ENCODE data around the gene CNST.
"Not testable (repeated sequence)": the region's sequence is repeated elsewhere in the genome, so short reads cannot be mapped to it uniquely, and the experiment has no call there.

CNST gene

DNA sequence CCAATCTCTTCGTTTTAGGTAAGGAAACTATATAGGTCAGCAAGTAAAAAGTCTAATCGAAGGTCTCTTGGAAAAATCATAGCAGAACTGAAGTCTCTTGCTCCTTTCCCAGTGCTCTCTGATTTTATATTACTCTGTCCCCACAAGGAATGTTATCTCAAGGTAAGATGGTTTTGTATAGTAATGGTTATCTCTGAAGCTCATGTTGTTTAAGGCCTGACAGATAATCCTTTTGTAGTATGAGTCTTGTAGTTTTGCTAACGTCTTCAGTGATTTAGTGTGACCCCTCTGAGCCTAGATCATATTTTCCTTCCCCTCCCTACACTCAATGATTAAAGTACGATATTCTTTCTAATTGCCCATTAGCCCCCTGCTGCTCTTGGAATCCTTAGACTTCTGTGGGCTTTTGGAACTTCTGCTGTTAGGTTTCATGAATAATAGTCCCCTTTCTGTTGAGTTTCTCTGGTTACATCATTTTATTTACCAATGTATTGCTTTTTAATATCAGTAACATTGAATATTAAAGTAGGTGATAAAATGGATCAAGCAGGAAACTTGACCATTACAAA is 52.1 kb downstream of the CNST start:
- DNase-seq (ENCODE audit: low read depth in 2 of 2) = no peak

DNA sequence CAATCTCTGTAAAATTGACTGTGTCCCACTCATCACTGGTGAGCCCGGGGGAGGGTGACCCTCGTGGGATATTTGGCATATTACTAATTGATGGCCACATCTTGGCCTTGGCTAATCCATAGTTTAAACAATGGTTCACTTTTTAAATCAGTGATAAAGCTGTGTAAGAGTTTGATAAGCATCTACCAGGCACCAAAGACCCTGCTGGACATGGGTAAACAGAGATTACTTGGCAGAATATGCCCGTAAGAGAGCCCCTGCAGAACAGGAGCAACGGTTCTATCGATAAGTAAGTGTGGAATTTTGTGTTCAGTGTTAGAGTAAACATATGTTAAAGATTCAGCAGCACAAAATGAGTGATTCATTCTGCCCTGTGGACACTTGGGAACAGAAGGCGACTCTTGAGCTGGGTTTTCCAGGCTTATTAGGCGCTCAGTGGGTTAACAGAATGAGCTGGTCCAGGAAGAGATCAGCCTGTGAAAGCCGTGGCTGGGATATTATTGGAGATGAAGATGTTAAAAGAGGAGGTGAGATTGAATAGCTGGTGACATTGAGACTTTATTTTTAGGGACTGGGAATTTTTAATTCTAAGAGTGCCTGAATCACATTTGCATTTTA is 55.9 kb downstream of the CNST start:
- no peak for DNase-seq (ENCODE audit: low read depth in 2 of 2)

DNA sequence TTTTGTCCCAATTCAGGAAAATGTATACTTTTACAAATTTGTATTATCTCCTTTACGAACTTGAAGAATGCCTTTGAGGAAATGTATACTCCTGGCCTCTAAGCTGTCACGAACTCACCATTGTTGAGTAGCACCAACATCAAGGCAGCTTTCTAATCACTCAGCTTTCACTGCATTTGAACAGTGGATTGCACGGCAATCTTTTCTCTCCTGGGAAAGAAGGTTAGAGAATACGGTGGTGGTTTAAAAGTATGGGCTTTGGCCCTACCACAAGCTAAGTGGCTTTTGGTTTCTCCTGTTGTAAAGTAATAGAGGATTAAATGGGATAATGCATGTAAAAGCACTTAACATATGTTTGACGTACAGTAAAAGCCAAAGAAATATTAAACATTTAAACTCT is 57.8 kb downstream of the CNST start:
- DNase-seq (ENCODE audit: low read depth in 2 of 2) = no peak

DNA sequence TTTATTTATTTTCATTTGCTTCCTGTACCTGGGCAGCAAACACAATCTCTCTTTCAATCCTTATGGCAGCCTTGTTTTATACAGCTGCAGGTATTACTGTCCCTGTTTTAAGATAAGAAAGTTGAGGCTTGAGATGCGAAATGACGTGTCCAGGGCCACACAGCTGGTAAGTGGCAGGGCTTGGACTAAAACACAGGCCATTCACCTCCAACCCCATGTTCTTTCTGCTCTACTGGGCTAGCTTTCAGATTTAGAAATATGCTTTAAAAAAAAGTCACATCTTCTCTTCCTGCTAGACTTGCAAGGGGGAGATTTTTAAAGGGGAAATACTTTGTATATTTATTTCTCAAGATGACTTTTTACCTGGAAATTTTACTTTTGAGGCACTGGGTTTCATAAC is 62.8 kb downstream of the CNST start:
- DNase-seq (ENCODE audit: low read depth in 2 of 2) = no peak

DNA sequence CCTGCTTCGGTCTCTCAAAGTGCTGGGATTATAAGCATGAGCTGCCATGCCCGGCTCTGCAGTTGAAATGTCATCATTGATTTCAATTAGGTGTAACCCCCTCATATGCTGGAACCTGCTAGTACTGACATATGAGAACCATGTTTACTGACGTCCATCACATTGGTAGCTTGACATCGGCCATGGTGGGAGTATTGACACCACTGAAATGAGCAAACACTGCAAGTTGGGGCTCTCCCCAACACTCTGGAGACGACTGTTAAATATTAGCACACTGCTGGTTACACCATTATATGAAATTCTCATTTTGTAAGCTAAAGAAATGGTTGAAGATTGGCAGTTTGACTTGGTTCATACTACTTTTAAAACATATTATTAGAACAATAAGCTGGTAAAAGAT is 63.7 kb downstream of the CNST start:
- no peak for DNase-seq (ENCODE audit: low read depth in 2 of 2)

DNA sequence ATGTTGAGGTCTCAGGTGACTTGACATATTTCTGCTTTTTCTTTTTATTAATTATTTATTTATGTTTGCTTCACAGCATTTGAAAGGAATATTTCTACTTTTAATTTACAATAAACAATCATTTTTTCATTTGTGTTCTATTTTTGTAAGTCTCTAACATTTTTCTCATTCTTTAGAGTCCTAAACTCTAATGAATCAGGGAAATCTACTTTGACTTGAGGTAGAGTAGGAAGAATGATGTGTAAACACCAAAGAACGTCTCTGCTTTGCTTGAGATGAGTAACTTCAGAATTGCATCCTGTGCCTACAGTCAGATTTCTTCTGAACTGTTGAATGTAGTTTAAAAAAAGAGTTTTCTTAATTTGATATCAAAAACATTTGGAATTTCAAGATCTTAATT is 65.2 kb downstream of the CNST start:
- DNase-seq (ENCODE audit: low read depth in 2 of 2) = no peak

DNA sequence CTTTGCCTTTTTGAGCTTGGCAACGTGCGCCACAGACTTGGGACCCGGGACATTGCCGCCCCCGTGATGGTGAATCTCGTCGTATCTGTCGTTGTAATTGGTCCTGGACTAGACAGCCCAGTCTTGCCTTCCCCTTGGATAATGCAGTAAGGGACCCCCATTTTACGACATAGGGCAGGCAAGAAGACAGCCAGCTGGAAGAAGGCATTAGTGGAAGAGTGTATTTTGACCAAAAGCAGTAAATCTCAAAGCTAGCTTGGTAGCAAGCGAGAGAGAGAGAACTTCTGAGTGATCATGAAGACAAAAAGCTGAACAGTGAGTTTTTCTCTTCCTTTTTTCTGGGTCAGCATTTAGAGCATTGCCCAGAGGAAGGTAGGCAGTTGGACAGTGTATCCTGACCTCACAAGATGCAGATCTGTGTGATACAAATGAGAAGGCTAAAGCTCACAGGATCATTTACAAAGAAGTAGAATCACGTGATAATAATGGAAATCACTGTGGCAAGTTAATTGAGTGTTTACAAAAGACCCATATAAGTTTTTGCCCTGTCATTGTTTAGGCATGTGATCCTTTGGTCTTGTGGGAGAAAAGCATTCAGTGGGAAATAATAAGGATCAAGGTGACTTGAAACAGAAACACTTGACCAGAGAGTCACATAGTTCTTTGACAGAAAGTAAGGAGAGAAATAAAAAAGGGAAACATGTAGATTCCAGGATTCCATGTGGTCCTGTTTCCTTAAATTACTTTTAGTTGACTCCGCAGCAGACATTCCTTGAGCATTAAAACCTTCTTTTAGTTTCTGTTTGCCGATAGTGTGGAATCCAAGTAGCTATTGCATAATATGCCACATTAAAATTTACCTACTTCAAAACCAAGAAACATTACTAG is 66.3 kb downstream of the CNST start:
- DNase-seq (ENCODE audit: low read depth in 2 of 2) = no peak

DNA sequence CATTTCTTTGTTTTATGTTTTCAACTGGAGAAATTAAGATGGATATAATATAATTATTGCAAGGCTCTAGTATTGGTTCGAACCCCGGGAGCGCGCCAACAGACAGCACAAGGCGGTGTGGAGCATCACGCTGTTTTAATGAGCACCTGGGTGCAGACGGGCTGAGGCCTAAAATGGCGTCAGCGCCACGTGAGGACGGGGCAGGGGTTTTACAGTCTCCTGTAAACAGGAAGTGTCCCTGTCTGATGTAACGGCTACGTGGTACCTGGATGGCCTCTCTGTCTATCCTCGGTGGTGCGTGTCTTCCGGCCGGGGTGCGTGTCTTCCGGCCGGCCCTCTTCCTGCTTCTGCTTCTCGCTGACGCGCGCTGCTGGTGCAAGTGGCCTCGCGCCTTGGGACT is 68.4 kb downstream of the CNST start:
- DNase-seq (ENCODE audit: low read depth in 2 of 2) = not testable (repeated sequence)

DNA sequence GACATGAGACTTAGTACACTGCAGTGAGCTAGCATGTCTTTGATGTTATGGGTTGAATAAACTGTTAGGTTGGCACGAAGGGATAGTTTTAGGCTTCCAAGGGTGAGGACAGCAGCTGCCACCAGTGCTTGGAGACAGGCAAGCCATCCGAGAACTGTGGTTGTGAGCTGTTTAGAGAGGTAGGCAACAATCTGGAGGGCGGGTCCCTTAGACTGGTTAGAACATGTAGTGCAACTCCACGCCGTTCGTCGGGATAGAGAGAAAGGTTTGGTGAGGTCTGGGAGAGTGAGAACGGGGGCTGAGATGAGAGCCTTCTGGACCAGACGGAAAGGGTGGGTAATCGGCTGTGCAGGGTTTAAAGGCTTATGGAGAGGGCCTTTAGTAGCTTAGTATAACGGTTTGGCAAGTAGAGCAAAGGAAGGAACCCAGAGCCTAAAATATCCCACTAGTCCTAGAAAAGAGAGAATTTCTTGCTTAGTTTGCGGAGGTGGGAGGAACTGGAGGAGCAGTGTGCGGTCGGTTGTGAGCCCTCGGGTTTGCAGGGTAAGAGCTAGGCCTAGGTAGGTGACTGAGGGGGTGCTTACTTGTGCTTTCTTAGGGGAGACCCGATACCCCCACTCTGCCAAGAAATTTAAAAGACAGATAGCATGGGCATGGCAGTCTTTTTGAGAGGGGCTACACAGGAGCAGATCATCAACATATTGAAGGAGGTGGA is 72.8 kb downstream of the CNST start:
- no peak for DNase-seq (ENCODE audit: low read depth in 2 of 2)

DNA sequence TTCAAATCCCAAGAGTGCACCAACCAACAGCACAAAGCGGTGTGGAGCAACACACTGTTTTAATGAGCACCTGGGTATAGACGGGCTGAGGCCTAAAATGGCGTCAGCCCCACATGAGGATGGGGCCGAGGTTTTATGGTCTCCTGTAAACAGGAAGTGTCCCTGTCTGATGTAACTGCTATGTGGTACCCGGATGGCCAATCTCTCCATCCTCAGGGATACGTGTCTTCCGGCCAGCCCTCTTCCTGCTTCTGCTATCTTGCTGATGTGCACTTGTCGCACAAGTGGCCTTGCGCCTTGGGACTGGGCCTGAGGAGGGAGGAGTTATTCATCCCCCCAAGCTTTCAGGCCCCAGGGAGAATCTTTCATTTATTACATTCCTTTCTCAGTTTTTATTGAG is 73.5 kb downstream of the CNST start:
- no peak for DNase-seq (ENCODE audit: low read depth in 2 of 2)

DNA sequence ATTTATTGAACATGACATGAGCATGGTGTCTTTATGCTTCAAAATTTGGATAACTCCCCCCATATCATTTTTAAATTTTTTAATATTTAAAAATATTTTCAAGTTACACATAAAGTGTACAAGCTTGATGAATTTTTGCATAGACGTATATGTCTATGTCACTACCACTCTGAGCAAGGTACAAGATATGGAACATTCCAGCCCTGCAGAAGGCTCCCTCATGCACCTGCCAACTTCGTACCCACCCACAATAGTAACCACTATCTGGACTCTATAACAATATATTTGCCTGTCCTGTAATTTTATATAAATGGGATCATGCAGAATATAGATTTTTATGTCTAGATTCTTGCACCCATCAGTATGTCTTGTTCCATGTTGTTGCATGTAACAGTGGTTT is 74.5 kb downstream of the CNST start:
- DNase-seq (ENCODE audit: low read depth in 2 of 2) = no peak

DNA sequence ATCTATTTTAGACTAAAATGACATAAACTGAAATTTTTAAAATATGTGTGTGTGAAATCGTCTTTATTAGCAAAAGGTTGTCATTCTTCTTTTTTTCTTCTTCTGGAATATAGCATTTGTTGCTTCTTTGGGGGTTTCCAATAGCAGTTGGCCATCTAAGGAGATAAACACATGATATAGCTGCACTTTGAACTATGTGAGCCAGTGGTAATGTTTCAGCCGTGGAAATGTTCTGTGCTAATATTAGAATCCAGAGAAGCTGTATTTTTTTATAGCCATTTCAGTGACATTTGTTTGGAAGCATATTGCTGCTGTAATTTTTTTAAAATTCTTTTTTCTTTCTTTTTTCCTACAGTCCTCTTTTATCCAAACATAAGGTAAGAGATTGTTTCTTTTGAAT is 75.1 kb downstream of the CNST start:
- DNase-seq (ENCODE audit: low read depth in 2 of 2) = no peak

DNA sequence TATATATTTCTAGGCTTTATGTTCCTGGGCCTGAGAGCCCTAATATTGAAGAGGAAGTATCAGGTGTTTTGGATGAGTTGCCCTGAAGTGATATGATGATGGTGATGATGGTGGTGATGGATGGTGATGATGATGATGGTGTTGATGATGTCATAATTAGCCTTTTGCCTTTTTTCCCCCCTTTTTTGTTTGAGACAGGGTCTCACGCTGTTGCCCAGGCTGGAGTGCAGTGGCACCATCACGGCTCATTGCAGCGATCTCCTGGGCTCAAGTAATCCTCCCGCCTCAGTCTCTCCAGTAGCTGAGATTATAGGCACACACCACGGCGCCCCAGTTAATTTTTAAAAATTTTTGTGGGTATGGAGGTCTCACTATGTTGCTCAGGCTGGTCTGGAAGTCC is 76.5 kb downstream of the CNST start:
- no peak for DNase-seq (ENCODE audit: low read depth in 2 of 2)

DNA sequence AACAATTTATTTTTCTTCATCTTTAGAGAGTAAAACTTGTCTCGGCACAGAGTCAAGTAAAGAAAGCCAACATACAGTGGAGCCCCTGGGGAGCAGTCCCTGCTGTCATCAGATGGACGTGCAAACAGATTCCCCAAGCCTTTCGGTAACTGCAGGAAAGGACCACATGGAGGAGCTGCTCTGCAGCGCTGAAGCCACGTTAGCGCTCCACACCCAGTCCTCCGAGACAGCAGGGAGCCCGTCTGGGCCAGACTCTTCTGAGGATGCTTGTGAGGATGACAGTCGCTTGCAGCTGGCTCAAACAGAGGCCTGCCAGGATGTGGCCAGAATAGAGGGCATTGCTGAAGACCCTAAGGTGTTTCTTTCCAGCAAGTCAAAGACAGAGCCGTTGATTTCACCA is 80.9 kb downstream of the CNST start:
- no peak for DNase-seq (ENCODE audit: low read depth in 2 of 2)

DNA sequence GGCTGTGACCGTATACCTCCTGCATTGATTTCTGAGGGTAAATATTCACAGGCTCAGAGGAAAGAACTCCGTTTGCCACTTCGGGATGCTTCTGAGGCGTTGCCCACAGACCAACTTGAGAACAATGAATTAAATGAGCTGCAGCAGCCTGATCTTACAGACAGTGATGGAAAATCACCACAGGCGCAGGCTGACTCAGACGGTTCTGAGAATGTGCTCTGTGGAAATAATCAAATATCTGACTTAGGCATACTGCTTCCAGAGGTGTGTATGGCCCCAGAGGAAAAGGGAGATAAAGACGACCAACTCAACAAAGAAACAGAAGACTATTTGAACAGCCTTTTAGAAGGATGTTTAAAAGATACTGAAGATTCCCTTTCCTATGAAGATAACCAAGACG is 81.3 kb downstream of the CNST start:
- no peak for DNase-seq (ENCODE audit: low read depth in 2 of 2)

DNA sequence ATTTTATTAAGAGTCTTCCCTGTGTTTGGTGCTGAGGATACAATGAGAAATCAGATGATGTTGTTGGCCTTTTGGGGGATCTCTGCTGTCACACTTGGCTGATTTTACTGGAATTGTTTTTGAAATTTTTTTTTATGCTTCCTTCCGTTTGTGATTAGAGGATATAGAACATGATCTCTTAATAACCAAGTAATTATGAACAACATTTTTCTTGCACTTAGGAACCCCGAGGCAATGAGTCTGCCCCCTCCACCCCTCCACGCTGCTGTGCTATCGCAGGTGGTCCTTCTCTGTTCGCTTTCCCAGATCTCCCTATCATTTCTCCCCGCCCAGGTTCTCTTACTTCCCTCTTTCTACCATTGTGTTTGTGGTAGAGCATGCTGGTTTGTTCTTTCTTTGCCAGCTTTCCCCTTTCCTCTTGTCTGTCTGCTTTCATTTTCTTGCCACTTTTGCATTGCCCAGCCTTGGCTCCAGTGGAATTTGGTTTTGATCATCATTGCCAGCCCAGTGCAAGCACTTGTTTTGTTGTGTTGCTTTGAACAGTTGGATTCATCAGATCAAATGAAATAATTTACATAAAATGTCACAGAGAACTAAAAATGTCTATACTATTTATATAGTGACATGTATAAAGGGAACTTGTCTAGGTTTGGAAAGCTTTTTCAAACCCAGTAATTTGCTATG is 84.9 kb downstream of the CNST start:
- DNase-seq (ENCODE audit: low read depth in 2 of 2) = no peak

DNA sequence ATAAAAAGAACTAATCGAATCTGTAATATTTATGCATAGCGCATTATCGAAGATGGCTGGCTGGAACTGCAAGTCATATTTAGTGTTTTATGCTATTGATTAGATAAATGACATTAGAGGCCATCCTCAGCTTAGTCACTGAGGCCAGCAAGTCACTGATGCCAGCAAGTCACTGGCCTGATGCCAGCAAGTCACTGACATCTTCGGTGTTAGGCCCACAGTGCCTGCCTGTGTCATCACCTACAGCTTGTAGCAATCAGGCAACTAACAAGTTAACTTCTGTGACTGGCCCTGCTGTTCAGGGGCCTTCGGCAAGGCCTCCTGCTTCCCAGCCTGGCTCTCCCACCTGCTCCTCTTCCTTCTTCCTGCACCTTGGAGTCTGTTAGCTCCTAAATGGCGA is 92.3 kb downstream of the CNST start:
- DNase-seq (ENCODE audit: low read depth in 2 of 2) = no peak

DNA sequence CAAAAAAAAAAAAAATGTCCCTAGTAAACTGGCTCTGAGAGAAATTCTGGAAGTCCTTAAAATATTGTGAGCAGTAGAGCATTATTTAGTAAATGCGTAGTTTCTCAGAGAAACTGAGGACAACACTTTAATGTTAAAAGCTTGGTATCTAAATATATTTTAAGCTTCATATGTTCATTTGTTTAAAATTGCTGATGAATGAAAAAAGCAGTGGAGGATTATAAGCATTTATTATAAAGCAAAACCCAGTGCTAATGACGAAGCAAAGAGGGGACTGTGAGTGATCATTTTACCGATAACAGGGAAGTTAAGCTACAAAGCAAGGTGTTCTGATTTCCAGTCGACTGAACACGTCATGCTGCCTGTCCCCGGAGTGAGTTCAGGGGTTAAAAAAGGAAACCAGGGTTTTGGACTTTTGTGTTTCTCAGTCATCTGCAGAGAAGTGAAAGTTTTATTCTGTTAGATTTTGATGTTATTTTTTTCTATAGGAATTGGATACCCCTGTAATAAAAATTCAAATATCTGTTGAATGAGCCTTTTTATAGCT is 93.4 kb downstream of the CNST start:
- DNase-seq (ENCODE audit: low read depth in 2 of 2) = no peak

DNA sequence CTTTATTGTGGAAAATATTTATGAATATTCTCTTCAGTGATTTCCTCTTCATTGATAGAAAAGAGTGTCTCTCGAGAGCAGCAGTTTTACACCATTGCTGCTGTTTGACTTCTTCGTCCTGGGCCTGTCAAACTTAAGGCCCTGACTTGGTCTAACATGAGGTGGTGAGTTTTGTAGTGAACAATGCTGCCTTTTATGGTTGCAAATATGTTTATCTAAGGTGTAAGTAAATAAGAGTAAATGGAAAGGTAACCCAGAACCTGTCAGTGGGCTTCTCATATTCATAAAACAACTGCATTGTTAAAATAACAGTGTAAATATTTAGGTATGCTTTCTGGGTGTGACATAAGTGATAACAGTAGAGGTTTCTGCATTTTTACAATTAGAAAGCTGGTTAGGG is 95.2 kb downstream of the CNST start:
- DNase-seq (ENCODE audit: low read depth in 2 of 2) = no peak

DNA sequence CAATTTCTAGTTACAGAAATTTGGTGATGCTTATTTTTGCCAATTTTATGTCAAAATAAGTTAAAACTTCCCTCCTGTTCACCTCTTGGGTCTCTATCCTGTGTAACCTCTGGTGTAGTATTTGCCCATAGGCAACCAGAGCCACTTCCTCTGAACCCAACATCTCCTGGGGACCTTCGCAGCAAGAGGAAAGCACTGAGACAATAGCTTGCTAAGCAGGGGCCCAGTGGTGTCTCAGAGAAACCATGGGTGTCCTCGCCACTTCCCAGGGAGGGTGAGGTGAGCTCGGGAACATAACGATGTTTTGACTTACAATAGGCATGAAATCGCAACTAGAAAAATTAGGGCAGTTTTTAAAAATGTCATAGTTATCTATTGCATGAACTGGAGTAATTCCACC is 101.5 kb downstream of the CNST start:
- DNase-seq (ENCODE audit: low read depth in 2 of 2) = no peak

DNA sequence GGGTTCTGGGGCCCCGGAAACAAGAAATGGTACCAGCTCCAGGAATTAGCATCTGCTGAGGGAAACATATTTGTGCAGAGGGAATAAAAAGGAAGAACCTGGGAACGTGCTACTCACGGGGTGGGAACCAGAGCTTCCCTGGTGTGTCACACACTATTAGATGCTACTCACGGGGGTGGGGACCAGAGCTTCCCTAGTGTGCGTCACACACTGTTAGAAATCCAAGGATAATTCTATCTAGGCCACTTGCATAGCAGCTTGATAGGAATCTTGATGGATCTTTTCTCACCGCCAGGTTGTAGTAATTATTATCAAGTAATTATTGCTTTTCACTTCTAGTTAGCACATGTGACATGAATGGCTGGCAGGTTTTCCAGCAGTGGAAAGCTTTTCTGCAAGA is 103.4 kb downstream of the CNST start:
- DNase-seq (ENCODE audit: low read depth in 2 of 2) = no peak

DNA sequence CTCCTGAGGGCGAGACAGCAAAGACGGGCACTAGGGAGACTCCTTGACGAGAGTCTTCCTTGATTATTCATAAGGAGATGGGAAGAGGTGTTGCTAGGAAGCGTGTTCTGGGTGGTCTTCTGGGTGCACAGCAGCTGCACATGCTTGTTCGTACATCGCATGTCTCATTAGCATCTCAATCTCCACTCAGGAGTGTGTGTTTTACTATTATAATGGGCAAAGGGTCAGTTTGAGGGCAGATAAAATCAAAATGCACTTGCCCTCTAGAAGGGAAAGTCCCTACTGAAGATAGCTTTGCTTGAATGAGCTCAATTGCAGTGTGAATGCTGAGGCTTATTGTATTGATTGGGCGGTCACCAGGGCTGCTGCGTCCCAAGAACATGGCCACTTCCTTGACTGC is 107.8 kb downstream of the CNST start:
- DNase-seq (ENCODE audit: low read depth in 2 of 2) = no peak
